CD8-positive, alpha-beta memory T cell (primary cell): ENCODE measurements around the gene SYNRG. TPM values are rescaled to one million over a fixed set of nuclear protein-coding genes. Genes with fewer than 3 reads are reported as not detected.

Experiments used
- CTCF ChIA-PET: fragments of 350-600 bp; sonication (Branson Sonifier 250); formaldehyde crosslinking; loops from one replicate; lab custom pipeline; 2021; ENCODE audit warnings: antibody characterized with exemption; lab: Charles Lee
- POLR2A ChIA-PET: fragments of 350-600 bp; sonication (Branson Sonifier 250); formaldehyde crosslinking; loops from one replicate; lab custom pipeline; 2021; ENCODE audit warnings: antibody characterized with exemption; lab: Charles Lee
- DNase-seq, 5 donors: peaks; one replicate each; pipeline versions ENCODE4 v3.0.0 to v3.0.0-alpha.2; 2020 to 2022; ENCODE audit warnings: mixed read lengths in 1 of 5
- H3K27ac ChIP-seq: one replicate; pipeline ENCODE4 v1.7.0; 2013; ENCODE audit warnings: low read depth, mild to moderate bottlenecking, low read length, moderate library complexity
- H3K27me3 ChIP-seq: 2 replicates; pipeline ENCODE4 v1.7.0; 2013; ENCODE audit warnings: low read length, mild to moderate bottlenecking; ENCODE audit not compliant: insufficient read depth, poor library complexity, severe bottlenecking
- H3K36me3 ChIP-seq: 2 replicates; pipeline ENCODE4 v1.7.0; 2013; ENCODE audit warnings: mild to moderate bottlenecking, low read length, moderate library complexity; ENCODE audit not compliant: insufficient read depth
- H3K4me1 ChIP-seq: 2 replicates; pipeline ENCODE4 v1.7.0; 2013; ENCODE audit warnings: mild to moderate bottlenecking, low read length, moderate library complexity; ENCODE audit not compliant: insufficient read depth
- H3K4me3 ChIP-seq: 2 replicates; pipeline ENCODE4 v1.7.0; 2013; ENCODE audit warnings: mild to moderate bottlenecking, low read length
- H3K9me3 ChIP-seq: 2 replicates; pipeline ENCODE4 v1.7.0; 2013; ENCODE audit warnings: mild to moderate bottlenecking, low read length
- H3K27ac Mint-ChIP-seq, 8 donors: one replicate each; pipeline ENCODE4 v1.8.0; 2020 to 2021; ENCODE audit warnings: mixed read lengths in 8 of 8, mild to moderate bottlenecking in 6 of 8, inconsistent platforms in 3 of 8, moderate library complexity in 3 of 8
- H3K27me3 Mint-ChIP-seq, 2 donors: one replicate each; pipeline ENCODE4 v1.8.0; 2020 to 2021; ENCODE audit warnings: mixed read lengths in 2 of 2, mild to moderate bottlenecking in 1 of 2, moderate library complexity in 1 of 2
- H3K36me3 Mint-ChIP-seq, 3 donors: one replicate each; pipeline ENCODE4 v1.8.0; 2020 to 2021; ENCODE audit warnings: mixed read lengths in 3 of 3, inconsistent platforms in 1 of 3, mild to moderate bottlenecking in 1 of 3
- H3K4me1 Mint-ChIP-seq, 3 donors: one replicate each; pipeline ENCODE4 v1.8.0; 2020 to 2021; ENCODE audit warnings: mixed read lengths in 3 of 3, inconsistent platforms in 1 of 3, mild to moderate bottlenecking in 1 of 3
- H3K4me3 Mint-ChIP-seq, 7 donors: one replicate each; pipeline ENCODE4 v1.8.0; 2020 to 2021; ENCODE audit warnings: mixed read lengths in 7 of 7, mild to moderate bottlenecking in 6 of 7, moderate library complexity in 4 of 7, inconsistent platforms in 2 of 7
- H3K9me3 Mint-ChIP-seq, 5 donors: one replicate each; pipeline ENCODE4 v1.8.0; 2020 to 2022; ENCODE audit warnings: mixed read lengths in 5 of 5, mild to moderate bottlenecking in 3 of 5, moderate library complexity in 2 of 5, inconsistent platforms in 1 of 5
- polyA plus RNA-seq: library from polyadenylated mRNA; unstranded; fragments of 300-500 nt; fragmentation: Illumina TruSeq; gene quantifications from one replicate; pipeline ENCODE4 v1.2.3, GENCODE V29; 2021
- total RNA-seq, 2 experiments: library from RNA; stranded (reverse); gene quantifications; one replicate each; pipeline ENCODE4 v1.2.3, GENCODE V29; 2021

Gene SYNRG
- total and polyA plus RNA-seq, 3 experiments from 2014 or later, result 42.3 to 104 (median 50.8) TPM

- no peaks in the 10 kb centered on the region for H3K4me1 ChIP-seq
- H3K36me3 ChIP-seq, result peaks cover 6% of the 10 kb centered on the region
- no peaks in the 10 kb centered on the region for H3K27me3 ChIP-seq
- no peak overlapping the region for H3K27ac ChIP-seq
- ChIA-PET POLR2A (no interaction called here), CTCF (no interaction called here)
- H3K4me3 ChIP-seq, result no peak overlapping the region
- Mint-ChIP-seq H3K9me3 (no peaks in the 10 kb centered on the region), H3K4me3 (no peak overlapping the region), H3K27ac (peak overlapping the region in 5 of 8 donors; percentile 15 to 84 (median 33)), H3K36me3 (peaks cover 0 to 29% (median 0%) of the 10 kb centered on the region in 3 donors), H3K27me3 (no peaks in the 10 kb centered on the region), H3K4me1 (peaks cover 14 to 22% (median 15%) of the 10 kb centered on the region in 3 donors)
- H3K9me3 ChIP-seq, result no peaks in the 10 kb centered on the region
- no peak for DNase-seq
Observed at GRCh38 chr17:37510056-37510455, 99.2 kb downstream of the SYNRG start.

GRCh38 chr17:37507111-37507510 lies 102.1 kb downstream of the SYNRG start:
- Histone ChIP-seq H3K4me1 (no peaks in the 10 kb centered on the region), H3K9me3 (no peaks in the 10 kb centered on the region), H3K27me3 (no peaks in the 10 kb centered on the region), H3K27ac (no peak overlapping the region), H3K36me3 (no peaks in the 10 kb centered on the region), H3K4me3 (no peak overlapping the region)
- Mint-ChIP-seq H3K27me3 (no peaks in the 10 kb centered on the region), H3K36me3 (peaks cover 0 to 3% (median 0%) of the 10 kb centered on the region in 3 donors), H3K27ac (no peak overlapping the region), H3K4me1 (peaks cover 14 to 19% (median 15%) of the 10 kb centered on the region in 3 donors), H3K9me3 (no peaks in the 10 kb centered on the region), H3K4me3 (no peak overlapping the region)
- DNase-seq, result no peak
- CTCF ChIA-PET, result interaction anchor here (1.4 kb wide), 1 partner anchor 19 kb away, joined by 3 read pairs; no protein-coding TSS in a partner anchor
- POLR2A ChIA-PET, result no interaction called here

- H3K9me3 ChIP-seq, result no peaks in the 10 kb centered on the region
- Mint-ChIP-seq H3K36me3 (no peaks in the 10 kb centered on the region), H3K27me3 (no peaks in the 10 kb centered on the region), H3K4me1 (peaks cover 13 to 17% (median 14%) of the 10 kb centered on the region in 3 donors), H3K4me3 (no peak overlapping the region), H3K9me3 (no peaks in the 10 kb centered on the region), H3K27ac (no peak overlapping the region)
- H3K36me3 ChIP-seq, result no peaks in the 10 kb centered on the region
- no peak overlapping the region for H3K27ac ChIP-seq
- ChIA-PET POLR2A (no interaction called here), CTCF (no interaction called here)
- no peak for DNase-seq
- H3K4me1 ChIP-seq, result no peaks in the 10 kb centered on the region
- H3K4me3 ChIP-seq, result no peak overlapping the region
- H3K27me3 ChIP-seq, result no peaks in the 10 kb centered on the region
Observed at GRCh38 chr17:37506678-37507077, 102.5 kb downstream of the SYNRG start.

GRCh38 chr17:37505333-37505732 lies 103.9 kb downstream of the SYNRG start:
- Mint-ChIP-seq H3K36me3 (no peaks in the 10 kb centered on the region), H3K4me1 (peaks cover 6 to 11% (median 8%) of the 10 kb centered on the region in 3 donors), H3K4me3 (peak overlapping the region in 1 of 7 donors; percentile 51), H3K9me3 (no peaks in the 10 kb centered on the region), H3K27me3 (no peaks in the 10 kb centered on the region), H3K27ac (no peak overlapping the region)
- no peak for DNase-seq
- Histone ChIP-seq H3K4me3 (no peak overlapping the region), H3K4me1 (no peaks in the 10 kb centered on the region), H3K27ac (no peak overlapping the region), H3K36me3 (no peaks in the 10 kb centered on the region), H3K27me3 (no peaks in the 10 kb centered on the region), H3K9me3 (no peaks in the 10 kb centered on the region)
- CTCF ChIA-PET, result interaction anchor here (0.8 kb wide), 1 partner anchor 141 kb away, joined by 3 read pairs; no protein-coding TSS in a partner anchor
- POLR2A ChIA-PET, result no interaction called here

GRCh38 chr17:37503148-37503547 lies 106.1 kb downstream of the SYNRG start:
- Histone ChIP-seq H3K4me1 (no peaks in the 10 kb centered on the region), H3K27ac (no peak overlapping the region), H3K27me3 (no peaks in the 10 kb centered on the region), H3K36me3 (no peaks in the 10 kb centered on the region), H3K4me3 (no peak overlapping the region), H3K9me3 (no peaks in the 10 kb centered on the region)
- Mint-ChIP-seq H3K4me1 (peaks cover 0 to 8% (median 7%) of the 10 kb centered on the region in 3 donors), H3K9me3 (no peaks in the 10 kb centered on the region), H3K27ac (no peak overlapping the region), H3K36me3 (no peaks in the 10 kb centered on the region), H3K4me3 (no peak overlapping the region), H3K27me3 (no peaks in the 10 kb centered on the region)
- CTCF ChIA-PET, result no interaction called here
- no peak for DNase-seq
- POLR2A ChIA-PET, result no interaction called here

GRCh38 chr17:37502009-37502936 lies 106.9 kb downstream of the SYNRG start:
- Histone ChIP-seq H3K4me3 (no peak overlapping the region), H3K4me1 (no peaks in the 10 kb centered on the region), H3K36me3 (no peaks in the 10 kb centered on the region), H3K27me3 (no peaks in the 10 kb centered on the region), H3K9me3 (no peaks in the 10 kb centered on the region), H3K27ac (no peak overlapping the region)
- no peaks in the 10 kb centered on the region for H3K36me3 Mint-ChIP-seq
- H3K27me3 Mint-ChIP-seq, result no peaks in the 10 kb centered on the region
- no peak overlapping the region for H3K4me3 Mint-ChIP-seq
- POLR2A ChIA-PET, result no interaction called here
- H3K27ac Mint-ChIP-seq, result no peak overlapping the region
- no peak for DNase-seq
- H3K4me1 Mint-ChIP-seq, result peaks cover 0 to 8% (median 7%) of the 10 kb centered on the region in 3 donors
- CTCF ChIA-PET, result no interaction called here
- H3K9me3 Mint-ChIP-seq, result no peaks in the 10 kb centered on the region

- Mint-ChIP-seq H3K27ac (peak overlapping the region in 1 of 8 donors; percentile 61), H3K36me3 (no peaks in the 10 kb centered on the region), H3K27me3 (no peaks in the 10 kb centered on the region), H3K4me1 (peaks cover 0 to 2% (median 0%) of the 10 kb centered on the region in 3 donors), H3K9me3 (no peaks in the 10 kb centered on the region), H3K4me3 (no peak overlapping the region)
- CTCF ChIA-PET, result no interaction called here
- H3K36me3 ChIP-seq, result no peaks in the 10 kb centered on the region
- no peaks in the 10 kb centered on the region for H3K27me3 ChIP-seq
- DNase-seq, result no peak
- no peak overlapping the region for H3K4me3 ChIP-seq
- POLR2A ChIA-PET, result no interaction called here
- H3K4me1 ChIP-seq, result no peaks in the 10 kb centered on the region
- H3K27ac ChIP-seq, result no peak overlapping the region
- H3K9me3 ChIP-seq, result no peaks in the 10 kb centered on the region
Observed at GRCh38 chr17:37500378-37500777, 108.8 kb downstream of the SYNRG start.

- Histone ChIP-seq H3K27ac (no peak overlapping the region), H3K4me1 (peaks cover 10% of the 10 kb centered on the region), H3K36me3 (no peaks in the 10 kb centered on the region), H3K9me3 (no peaks in the 10 kb centered on the region), H3K4me3 (no peak overlapping the region), H3K27me3 (no peaks in the 10 kb centered on the region)
- CTCF ChIA-PET, result no interaction called here
- Mint-ChIP-seq H3K4me1 (peaks cover 13 to 28% (median 20%) of the 10 kb centered on the region in 3 donors), H3K9me3 (no peaks in the 10 kb centered on the region), H3K27me3 (no peaks in the 10 kb centered on the region), H3K4me3 (no peak overlapping the region), H3K27ac (no peak overlapping the region), H3K36me3 (peaks cover 0 to 3% (median 0%) of the 10 kb centered on the region in 3 donors)
- POLR2A ChIA-PET, result no interaction called here
- DNase-seq, result no peak
Observed at GRCh38 chr17:37494971-37495370, 114.2 kb downstream of the SYNRG start.
